ENCODE results near the gene MFF. TPM values are rescaled to one million over a fixed set of nuclear protein-coding genes. Genes with fewer than 3 reads are reported as not detected.

Gene MFF
- total RNA-seq, 1 experiment from 2014 or later = 68.2 TPM

GRCh38 chr2:227324995-227325838, at the start of gene MFF (continued):
- peak in 2 of 3 experiments; percentile 32; a peak in 2 of 6 replicates for TF ChIP-seq CTCF (IDR thresholded peaks at IDR 0.05 in 2 of 3, conservative IDR thresholded peaks at IDR 0.05 in 1 of 3; ENCODE audit: borderline replicate concordance in 1 of 3, insufficient read depth in 1 of 3, low read depth in 2 of 3, low read length in 2 of 3)
- peak; percentile 92 for TF ChIP-seq SIN3A (IDR thresholded peaks at IDR 0.05; ENCODE audit: low read depth)
- TF ChIP-seq CBX3 (IDR thresholded peaks at IDR 0.05; ENCODE audit: low read depth) = peak; percentile 99
- TF ChIP-seq MAX (IDR thresholded peaks at IDR 0.05) = peak; percentile 99

- H3K27me3 ChIP-seq (ENCODE audit: insufficient read depth, low read length) = no peaks in the 10 kb centered on the region
- ATAC-seq (no peak), DNase-seq (ENCODE audit: low read depth, low spot score) (no peak)
- no peaks in the 10 kb centered on the region for H3K9me2 ChIP-seq (ENCODE audit: insufficient read depth)
- H3K9ac ChIP-seq (ENCODE audit: low read length) = no peak overlapping the region
- no peak overlapping the region for H3K4me2 ChIP-seq (ENCODE audit: low read length)
- RAD21 ChIA-PET (ENCODE audit: low non-redundant PET in 1 of 2, low total read pairs in 2 of 2, uncharacterized antibody in 2 of 2, unreplicated experiment in 2 of 2) = no interaction called here
- intact Hi-C loops (cut with micrococcal nuclease) = no loop called here
- CTCF ChIA-PET = no interaction called here
- no peak overlapping the region for H2AFZ ChIP-seq (ENCODE audit: low read depth, low read length, poor library complexity, severe bottlenecking)
- no peaks in the 10 kb centered on the region for H3K9me3 ChIP-seq (ENCODE audit: control insufficient read depth in 1 of 2, insufficient read depth in 1 of 2, low read depth in 1 of 2, low read length in 2 of 2)
- no peaks in the 10 kb centered on the region for H4K20me1 ChIP-seq (ENCODE audit: insufficient read depth)
- BruUV-seq (replicated peaks) = no TSS peak
- no peaks in the 10 kb centered on the region for H3K4me1 ChIP-seq (ENCODE audit: control insufficient read depth in 1 of 2, insufficient read depth in 2 of 2, low read length in 2 of 2)
- TF ChIP-seq REST (IDR thresholded peaks at IDR 0.05; ENCODE audit: low read depth) = peak; percentile 52
- TF ChIP-seq ELF1 (IDR thresholded peaks at IDR 0.05; ENCODE audit: borderline replicate concordance, low read depth) = no peak
- H3K36me3 ChIP-seq (ENCODE audit: control insufficient read depth in 1 of 2, insufficient read depth in 2 of 2, low read length in 2 of 2) = no peaks in the 10 kb centered on the region
- POLR2A ChIA-PET = no interaction called here
- no peak overlapping the region for H3K27ac ChIP-seq (ENCODE audit: low read depth, low read length)
- H3K4me3 ChIP-seq (replicated peaks in 1 of 2; ENCODE audit: low read depth in 1 of 2, low read length in 2 of 2) = no peak overlapping the region
- no peaks in the 10 kb centered on the region for H3K79me2 ChIP-seq (ENCODE audit: insufficient read depth, low read length)
These were observed 44.2 kb upstream of the MFF start for GRCh38 chr2:227280895-227281294.

Measured in HCT116 (cell line).